GM18907 (cell line): Measurements from ENCODE around the gene SDK1.

Source experiments
- ATAC-seq: cut with Tn5 transposase; IDR thresholded peaks from one replicate; pipeline ENCODE4 v1.9.1; 2021; ENCODE audit warnings: mild to moderate bottlenecking, moderate library complexity; ENCODE audit not compliant: unreplicated experiment

SDK1 gene

DNA sequence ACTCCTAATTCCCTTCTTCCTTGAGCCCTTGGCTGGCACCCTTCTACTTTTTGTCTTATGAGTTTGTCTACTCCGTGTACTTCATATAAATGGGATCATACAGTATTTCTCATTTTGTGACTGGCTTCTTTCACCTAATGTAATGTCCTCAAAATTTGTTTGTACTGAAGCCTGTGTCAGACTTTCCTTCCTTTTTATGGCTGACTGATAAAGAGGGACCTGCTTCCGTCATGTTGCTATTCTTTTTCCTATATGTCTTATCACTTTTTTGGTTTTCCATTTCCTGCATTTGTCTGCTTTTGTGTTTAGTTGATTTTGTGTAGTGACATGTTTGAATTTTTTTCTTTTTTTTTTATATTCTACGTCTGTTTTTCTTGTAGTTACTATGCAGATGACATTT is 470.9 kb downstream of the SDK1 start:
- ATAC-seq: no peak

DNA sequence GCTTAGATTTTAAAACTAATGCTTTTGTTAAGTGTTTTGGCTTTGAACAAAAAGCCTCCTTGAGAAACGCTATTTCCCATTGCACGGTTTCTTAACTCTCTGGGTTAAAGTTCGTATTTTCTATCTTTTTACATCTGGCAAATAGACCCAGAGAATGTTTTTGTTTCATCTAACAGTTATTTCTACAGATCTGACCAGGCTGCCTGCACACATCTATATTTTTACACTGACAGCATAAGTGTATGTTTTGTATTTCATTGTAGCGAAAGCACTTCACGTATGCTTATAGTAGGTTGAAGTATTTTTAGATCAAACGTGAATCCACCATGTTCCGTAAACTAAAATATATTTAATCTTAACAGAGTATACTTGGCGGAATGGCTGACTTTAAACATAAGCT is 477.3 kb downstream of the SDK1 start:
- ATAC-seq: no peak

DNA sequence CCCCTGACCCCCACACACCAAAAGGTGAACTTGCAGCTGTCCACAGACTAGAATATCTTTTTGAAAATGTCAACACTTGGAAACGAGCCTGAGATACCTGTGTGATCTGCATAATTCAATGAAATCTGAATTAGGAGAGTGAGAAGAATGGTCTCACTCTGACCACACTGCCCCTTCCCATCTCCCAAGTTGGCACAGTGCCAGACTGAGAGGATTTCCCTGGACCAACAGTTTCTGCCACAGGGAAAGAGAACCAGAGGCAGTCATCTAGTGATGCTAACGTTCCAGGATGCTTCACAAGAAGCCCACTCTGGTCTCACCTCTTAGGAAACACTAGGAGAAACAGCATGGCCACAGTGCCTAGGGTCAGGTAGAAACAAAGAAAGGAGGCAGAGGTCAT is 479.0 kb downstream of the SDK1 start:
- ATAC-seq: no peak

DNA sequence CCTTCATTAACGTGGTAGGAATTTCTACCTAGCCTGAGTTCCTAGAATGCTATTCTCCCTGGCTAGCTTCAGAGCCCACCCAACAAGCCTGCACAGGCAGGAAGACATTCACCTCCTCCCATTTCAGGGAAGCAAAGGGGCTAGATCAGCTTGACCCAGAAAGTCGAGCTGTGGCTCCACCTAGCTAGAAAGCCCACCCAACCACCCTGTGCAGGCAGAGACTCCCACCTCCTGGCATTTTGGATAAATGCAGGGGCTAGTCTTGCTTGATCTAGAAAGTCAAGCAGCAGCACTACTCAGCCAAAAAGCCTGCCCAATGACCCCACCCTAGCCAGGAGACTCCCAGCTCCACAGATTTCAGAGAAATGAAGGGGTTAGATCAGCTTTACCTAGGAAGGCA is 479.5 kb downstream of the SDK1 start:
- no peak for ATAC-seq

DNA sequence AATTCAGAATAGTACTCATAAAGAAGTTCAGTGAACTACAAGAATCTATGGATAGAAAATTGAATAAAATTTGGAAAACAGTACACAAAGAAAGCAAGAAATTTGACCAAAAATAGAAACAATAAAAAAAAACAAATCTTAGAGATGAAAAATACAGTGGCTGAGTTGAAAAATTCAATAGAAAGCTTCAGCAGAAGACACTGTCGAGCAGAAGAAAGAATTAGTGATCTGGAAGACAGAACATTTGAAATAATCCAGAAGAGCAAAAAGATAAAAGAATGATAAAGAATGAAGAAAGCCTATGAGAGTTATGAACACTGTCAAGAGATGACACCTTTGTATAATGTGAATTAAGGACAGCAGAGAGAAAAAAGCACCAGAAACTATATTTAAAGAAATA is 480.6 kb downstream of the SDK1 start:
- ATAC-seq: no peak

DNA sequence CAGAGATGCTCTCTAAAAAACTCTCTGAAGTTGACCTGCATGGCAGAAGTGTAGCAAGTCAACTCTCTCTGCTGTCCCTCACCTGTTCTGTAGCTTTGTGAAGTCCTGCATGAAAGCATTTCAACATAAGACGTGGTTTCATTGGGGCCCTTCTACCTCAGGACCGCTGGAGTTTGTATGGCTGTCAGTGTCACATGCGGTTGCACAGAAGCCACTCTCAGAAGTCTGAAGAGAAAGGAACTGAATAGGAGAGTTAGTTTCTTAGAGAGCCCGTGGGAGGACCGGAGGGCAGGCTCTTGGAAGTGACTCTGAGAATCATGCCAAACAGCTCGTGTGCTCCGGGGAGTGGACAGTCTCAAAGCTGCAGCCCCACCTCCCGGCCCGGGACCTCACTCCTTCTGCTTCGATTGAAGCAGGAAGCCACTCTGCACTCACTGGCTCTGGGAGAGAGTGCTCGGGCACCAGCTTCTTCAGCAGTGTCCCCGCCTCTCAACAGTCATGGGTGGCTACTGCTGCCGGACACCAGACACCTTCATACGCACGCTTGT is 486.7 kb downstream of the SDK1 start:
- ATAC-seq: no peak

DNA sequence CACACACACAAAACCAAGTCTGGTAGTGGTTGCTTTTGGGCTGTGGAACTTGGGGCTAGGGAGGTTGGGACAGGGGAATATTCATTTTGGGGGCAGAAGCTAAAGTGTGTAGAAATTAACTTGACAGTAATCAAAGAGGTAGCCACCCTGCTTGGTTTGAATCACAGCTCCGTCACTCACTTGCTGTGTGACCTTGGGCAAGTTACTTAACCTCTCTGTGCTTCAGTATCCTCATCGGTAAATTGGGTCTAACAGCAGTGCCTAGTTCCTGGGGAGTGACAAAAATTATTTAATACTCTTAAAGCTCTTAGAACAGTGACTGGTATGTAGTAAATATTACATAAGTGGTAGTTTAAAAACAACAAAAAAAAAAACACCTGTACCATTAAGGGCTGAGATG is 489.8 kb downstream of the SDK1 start:
- ATAC-seq: no peak

DNA sequence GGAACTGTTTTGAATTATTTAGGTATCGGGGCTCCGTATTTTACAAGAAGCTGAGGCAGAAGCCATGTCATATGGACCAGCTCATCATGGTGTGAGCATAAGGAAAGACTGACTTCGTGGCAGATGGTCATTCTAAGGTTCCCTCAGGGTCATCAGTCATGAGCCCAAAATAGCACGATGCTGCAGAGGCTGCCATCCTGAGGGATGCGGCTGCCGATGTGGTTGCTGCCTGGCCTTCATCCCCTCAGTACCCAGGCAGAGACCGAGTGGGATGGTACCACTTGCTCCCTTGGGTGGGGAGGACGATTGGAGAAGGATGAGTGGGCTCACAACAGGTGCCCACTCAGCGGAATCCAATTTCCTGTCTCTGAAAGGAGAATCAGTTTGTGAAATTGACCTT is 490.3 kb downstream of the SDK1 start:
- ATAC-seq: no peak

DNA sequence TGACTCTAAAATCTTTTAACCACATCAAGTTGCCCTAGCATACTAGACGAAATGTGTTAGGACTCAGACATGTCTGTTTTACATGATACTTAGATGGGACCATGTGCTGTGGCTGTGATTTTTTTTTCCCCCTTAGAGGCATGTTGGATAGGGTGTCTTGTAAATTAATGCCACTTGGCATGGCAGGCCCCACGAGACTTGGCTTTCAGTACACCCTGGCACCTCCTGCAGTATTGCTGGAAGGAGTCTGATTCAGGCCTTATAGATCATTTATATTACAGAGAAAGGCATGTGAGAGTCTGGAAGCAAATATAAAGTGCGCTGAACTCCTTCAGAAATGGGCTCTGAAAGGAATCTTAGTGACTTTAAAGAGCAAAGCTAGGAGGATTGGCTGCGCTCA is 494.1 kb downstream of the SDK1 start:
- no peak for ATAC-seq

DNA sequence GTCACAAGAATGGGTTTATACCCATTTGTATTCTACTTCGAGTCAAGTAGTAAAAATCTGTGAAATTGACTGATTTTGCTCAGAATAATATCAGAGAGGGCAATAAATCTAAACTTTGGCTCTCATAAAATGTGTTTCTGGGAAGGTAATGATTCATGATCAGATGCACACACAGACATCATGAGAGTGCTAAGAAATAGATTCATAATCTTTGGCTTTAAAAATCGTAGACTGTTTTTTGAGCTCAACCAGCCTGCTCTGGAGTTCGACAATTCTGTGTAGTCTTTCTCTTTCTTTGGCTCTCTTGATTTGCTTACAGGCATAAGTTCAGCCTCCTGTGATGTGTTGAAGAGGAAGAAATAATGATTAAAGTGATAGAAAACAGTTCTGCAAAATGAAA is 494.7 kb downstream of the SDK1 start:
- no peak for ATAC-seq

DNA sequence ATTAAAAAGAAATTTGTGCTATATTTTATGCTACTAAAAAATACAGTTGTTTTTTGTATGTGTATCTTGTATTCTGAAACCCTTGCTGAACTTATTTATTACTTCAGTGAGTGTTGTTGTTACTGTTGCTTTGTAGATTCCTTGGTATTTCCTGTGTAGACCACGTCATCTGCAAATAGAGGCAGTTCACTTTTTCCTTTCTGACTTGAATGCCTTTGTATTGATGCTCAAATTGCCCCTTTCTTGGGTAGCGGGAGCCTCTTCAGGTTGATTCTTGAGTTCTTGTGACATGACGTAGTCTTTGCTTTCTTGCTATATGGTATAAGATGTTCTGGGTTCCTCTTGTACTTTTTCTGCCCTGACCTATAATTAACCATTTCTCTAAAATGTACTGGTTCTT is 504.1 kb downstream of the SDK1 start:
- no peak for ATAC-seq

DNA sequence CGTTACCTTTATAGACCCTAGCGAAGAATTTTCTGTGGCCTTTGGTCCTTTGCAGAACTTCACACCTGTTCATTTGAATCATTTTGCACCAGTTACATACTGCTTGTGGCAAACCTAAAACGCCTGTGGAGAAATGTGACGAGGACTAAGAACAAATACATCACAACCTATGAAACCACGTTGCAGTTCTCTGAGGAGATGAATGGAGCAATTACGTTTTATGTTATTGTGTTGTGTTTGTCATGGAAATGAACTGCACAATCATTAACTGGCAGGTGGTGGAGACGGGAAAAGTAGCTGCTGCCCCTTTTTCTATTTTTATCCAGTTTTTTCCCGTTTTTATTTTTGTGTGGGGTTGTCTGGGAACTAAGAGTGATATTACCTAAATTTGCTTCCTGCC is 505.5 kb downstream of the SDK1 start:
- no peak for ATAC-seq

DNA sequence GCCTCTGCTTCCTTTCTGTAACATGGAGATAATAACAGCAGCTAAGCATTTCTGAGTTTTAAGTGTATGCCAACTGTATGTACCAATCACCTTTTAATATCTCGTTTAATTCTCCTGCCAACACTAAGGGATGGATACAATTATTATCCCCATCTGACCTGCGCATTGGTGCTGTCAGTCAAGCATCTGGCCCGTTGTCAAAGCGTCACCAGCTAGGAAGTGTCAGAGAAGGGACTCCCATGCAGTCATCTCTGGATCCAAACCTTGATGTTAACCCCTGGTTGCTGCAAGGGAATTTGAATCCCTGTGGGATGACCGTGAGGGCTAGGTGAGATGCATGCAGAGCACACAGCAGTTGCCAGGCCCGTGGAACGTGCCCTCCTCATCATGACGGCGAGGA is 506.8 kb downstream of the SDK1 start:
- no peak for ATAC-seq

DNA sequence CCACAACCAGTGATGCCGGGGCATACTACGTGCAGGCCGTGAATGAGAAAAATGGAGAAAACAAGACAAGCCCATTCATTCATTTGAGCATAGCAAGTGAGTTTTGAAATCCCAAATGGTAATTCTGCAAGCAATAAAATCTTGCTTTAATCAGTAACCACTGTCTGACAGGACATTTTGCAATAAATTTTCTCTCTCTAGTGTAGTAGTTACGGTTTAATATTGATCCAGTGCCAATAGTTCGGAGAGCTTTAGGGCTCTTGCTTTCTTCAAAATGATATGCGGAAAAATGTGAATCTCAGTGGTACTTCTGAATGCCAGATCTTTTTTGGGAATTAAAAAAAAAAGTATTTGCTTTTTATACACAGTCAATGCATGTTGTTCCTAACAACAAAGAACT is 520.4 kb downstream of the SDK1 start:
- no peak for ATAC-seq

DNA sequence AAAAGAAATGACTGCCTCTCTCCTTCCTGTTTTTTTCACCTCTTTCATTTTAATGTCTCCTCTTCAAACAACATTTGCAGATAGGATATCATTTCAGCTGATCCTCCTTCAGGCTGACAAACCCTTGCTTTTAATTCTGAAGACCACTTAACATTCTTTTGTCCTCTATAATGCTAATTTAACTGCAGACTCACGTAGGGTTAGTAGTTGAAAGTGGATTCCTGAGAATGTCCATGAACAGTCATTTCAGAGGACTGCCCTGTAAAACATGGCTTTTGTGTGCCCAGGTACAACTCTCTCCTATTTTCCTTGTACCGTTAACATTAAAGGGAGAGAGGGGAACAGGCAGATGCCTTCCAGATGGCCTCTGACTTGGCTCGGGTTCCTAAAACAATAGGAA is 524.4 kb downstream of the SDK1 start:
- ATAC-seq: no peak

DNA sequence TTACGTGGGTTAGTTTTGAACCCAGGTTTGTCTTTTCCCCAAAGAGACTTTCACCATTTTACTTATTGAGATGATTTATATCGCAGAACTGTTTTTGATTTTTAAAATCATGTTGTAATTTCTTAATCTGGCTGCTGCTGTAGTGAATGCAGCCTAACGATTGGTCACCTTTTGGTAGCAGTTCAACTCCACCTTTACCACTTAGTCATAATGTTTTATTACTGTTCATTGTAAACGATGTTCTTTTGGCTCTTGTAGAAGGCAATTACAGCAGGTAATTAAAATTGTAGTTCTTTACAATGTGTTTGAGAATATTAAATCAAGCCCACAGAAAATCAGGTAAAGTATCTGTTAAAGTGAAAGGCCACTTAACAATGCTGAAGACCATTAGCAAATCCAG is 531.1 kb downstream of the SDK1 start:
- no peak for ATAC-seq

DNA sequence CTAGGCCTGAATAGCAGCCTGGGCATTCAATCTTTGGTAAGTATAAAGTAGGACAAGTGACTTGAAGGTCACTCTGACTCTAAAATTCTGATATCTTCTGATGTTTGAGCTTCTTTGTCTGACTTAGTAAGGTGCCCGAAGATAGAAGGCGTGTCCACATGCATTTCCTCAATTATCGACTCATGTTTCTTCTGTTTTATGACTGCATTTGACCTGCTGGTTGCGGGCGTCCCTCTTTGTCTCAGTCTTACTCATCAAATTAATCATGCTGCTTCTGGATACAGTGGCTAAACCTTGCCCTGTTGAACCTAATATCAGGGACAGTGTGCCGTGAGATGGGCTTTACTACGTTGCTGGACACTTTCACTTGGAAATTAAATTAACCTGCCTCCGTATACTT is 534.1 kb downstream of the SDK1 start:
- ATAC-seq: no peak

DNA sequence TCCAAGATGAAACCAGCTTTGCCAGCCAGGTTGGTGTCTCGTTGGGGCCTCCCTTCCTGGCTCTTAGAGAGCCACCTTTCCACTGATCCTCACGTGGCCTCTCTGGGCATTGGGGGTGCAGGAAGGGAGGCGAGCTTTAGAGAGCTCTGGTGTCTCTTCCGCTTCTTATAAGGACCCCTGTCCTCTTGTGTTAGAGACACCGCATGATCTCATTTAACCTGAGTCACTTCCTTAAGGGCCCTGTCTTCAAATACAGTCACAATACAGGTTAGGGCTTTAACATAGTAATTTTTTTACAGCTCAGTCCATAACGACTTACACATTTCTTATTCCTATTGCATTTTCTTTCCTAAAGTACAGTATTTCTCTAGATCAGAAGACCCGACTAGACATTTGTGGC is 535.8 kb downstream of the SDK1 start:
- no peak for ATAC-seq

DNA sequence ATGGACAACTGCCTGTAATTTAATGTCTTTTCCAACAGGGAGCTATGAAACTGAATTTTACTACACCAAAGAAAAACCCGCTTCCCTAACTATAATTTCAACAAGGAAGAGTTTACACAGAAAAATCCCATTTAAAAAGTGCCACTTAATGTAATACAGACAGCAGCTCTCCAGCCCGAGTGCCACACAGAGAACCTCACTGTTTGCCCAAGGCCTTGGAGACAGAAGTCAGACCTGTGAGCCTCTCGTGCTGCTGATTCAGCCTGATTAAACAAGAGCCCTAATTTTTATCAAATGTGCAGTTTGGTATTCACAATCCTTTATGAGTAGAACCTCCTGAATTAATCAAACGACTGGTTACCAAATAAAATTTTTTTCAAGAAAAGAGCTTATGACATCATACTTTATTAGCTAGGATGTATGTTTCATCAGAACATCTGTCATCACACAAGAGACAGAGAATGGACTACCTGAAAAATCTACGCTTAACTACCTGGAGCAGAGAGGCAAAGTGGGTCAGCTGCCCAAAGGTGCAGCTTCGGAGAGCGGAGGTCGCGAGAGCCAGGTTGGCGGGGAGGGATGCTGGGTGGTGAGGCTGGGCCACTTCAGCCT is 543.6 kb downstream of the SDK1 start:
- no peak for ATAC-seq

DNA sequence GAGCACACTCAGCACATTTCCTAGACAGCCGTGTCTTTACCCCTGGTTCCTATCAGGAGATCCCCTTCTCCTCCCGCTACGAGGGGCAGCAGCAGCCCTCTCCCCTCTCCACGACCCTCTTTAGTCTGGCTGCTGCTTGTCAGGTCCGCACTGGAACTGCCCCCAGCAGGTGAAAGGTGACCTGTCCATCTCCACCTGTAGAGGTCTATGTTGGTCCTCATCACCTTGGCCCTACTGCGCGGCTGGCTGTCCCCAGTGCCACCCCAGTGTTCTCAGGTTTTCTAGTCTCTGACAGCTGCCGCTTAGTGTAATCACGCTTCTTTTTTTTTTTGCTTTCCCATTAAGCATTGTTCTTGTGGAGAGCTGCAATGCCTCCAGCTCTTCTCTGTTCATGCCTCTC is 545.7 kb downstream of the SDK1 start:
- ATAC-seq: no peak

DNA sequence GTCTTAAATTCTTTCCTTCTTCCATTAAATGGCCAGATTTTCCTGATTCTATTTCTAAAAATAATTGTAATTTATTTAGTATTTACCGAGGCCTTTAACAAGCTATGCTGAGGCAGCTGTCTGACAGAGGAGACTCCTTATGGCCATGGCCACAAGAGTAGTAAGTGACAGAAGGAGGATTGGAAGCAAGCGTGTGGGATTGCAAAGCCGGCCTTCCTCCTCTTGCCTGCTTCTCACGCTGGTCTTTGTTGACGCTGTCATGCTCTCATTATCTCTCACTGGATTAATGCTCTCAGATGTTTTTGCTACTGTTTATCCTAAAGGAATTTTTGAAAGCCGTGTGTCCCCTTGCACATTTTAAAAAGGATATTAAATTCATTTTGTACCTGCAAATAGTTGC is 546.3 kb downstream of the SDK1 start:
- no peak for ATAC-seq

DNA sequence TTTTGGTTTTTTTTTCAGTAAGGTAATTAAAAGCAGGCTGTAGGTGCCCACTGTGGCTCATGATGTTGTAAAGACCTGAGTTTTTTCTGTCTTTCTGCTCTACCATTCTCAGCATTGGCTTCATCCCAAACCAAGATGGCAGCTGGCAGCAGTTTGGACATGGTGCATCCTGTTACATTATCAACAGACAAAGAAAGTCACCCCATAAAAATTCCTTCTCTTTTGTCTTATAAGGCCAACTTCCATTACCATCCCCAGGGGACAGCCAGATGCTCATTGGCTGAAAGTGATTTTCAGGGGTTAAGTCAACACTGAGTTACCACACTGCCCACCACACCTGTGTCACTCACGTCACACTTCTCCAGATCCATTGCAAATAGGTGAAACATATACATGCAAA is 558.4 kb downstream of the SDK1 start:
- ATAC-seq: no peak

DNA sequence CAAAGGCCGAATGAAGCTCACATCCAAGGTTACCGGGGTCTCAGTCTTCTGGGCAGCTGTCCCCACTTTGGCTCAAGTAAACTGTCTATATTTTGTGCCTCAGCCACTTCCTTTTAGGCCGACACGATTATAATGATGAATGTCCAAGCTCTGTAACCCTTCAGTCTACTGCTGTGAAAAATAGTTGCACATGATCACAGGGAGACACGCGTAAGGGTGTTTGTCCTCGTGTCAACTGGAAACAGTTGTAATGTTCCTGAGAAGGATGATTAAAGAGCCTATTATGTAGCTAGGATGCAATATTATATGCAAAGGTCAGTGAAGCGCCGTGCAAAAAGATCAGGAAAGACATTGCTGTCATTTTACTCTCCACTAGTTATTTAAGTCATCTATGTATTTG is 559.9 kb downstream of the SDK1 start:
- ATAC-seq: no peak
